Iris pigment epithelial cell (primary cell): ENCODE results near the gene C6orf136.
"Not testable (repeated sequence)": the region's sequence is repeated elsewhere in the genome, so short reads cannot be mapped to it uniquely, and the experiment has no call there.

Experiments
- DNase-seq: peaks from one replicate; pipeline ENCODE4 v3.0.0-alpha.2; 2011; ENCODE audit warnings: low read depth

The C6orf136 gene

DNA sequence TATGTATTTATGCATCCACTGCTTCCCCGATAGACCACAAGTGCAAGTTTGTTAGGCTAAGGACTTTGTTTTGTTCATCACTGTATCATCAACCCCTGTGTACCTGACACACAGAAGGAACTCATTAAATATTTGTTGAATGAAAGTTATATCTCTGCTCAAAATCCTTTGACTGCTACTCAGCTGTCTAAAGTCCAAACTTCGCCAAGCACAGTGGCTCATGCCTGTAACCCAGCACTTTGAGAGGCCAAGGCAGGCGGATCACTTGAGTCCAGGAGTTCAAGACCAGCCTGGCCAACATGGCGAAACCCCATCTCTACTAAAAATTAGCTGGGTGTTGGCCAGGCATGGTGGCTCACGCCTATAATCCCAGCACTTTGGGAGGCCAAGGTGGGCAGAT is 11.0 kb downstream of the C6orf136 start:
- not testable (repeated sequence) for DNase-seq

DNA sequence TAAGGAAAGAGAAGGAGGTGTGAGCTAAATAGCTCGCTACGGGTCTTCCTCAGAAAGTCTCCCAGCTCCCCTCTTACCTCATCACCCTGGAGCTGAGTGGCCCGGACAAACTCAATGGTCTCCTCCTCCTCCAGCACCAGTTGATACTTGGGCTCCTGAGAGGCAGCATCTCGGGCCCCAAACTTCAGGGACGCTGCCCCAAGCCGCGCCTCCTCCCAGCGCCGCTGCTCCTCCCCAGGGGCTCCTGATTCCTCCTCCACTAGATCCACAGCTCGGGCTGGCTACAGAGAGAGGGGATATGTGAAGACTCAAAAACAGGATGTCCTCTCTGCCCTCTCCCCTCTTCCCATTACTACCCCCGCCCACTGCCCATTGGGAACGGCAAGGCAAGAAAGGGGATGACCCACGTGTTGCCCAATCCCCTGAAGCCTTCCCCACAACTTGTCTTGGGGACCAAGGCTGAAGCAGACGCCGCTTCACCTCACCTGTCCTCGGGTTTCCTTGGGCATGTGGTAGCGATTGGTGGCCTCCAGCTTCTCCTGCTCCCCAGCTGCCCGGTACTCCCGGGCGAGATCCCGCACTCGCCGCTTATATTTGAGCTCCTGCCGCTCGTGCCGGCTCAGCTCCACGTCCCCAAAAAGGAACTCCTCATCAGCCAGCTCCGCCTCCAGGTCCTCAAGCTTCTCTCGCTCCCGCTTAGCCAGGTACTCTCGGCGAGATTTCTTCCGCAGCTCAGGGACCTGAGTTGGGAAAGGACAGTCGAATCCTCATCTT is 18.2 kb downstream of the C6orf136 start:
- no peak for DNase-seq

DNA sequence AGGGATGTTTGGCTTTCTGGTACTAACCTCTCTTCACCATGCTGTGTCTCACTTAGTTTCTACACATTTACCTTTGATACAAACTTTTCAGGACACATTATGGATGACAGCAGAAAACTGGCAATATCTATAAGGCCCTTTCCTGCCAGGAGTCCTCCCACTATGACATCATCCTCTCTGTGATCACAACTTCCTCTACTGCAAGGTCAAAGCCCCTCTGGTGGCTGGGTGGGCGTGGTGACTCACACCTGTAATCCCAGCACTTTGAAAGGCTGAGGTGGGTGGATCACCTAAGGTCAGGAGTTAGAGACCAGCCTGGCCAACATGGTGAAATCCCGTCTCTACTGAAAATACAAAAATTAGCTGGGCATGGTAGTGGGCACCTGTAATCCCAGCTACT is 19.4 kb downstream of the C6orf136 start:
- peak; percentile 65 for DNase-seq

DNA sequence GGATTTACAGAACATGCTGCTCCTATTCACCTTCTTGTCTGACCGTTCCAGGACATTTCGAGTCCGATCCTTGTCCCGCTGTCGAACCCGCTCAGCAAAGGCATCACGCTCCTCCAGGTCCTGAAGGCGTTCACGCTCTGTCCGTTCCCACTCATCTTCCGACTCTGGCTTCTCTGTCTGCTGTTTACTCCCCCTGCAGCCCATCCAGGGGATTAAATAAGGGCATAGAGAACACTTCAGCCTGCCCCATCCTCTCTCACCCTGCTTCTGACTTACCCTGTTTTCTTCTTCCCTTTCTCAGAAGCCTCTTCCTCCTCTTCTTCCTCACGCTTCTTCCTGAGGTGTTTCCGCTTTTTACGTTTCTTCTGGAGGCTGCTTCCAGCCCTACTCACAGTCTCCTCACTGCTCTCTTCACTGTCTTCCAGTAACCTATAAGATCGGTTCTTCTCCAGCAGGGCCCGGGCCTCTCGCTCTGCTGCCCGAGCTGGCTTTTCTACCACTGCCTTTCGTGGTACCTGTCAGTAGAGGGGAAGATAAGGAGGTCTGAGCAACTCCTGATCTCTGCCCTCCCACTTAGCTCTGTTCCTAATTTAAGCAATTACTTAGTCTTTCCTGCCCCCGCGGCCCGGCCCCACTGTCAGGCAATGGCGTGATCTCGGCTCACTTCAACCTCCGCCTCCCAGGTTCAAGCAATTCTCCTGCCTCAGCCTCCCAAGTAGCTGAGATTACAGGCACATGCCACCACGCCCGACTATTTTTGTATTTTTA is 24.0 kb downstream of the C6orf136 start:
- DNase-seq = no peak

DNA sequence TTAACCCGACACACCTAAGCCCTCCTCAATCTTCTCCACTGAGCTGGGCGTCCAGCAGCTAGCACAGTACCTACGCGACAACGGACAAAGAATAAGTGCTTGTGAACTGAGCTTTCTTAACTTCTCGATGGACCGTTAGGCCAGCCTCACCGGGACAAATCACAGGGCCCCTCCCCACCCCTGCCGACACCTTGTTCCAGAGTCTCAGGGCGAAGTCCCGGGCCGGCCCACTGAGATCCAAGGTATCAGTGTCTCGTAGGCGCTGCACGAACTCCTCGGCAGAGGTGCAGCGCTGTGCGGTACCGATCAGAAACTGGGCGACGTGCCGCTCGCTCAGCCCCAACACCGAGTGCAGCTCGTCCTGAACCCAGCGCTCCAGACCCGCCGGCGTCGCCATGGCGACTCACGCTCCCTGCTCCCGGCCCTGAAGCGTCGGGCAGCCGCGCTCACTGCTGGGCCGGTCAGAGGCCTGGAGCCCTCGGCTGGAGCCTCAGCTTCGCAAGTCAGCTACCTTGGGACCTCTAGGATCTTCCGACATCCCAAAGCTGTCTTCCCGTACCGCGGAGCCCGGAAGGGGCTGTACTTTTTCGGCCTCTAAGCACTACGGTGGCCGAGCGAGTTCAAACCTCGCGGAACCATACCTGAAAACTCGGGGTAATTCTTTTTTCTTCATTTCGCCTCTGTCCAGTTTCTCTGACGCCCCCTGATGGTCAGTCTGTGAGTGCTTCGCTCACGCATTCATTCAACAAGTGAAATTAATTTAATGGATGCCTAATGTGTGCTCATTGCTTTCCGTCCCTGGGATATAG is 25.7 kb downstream of the C6orf136 start, which contains the start of gene DHX16:
TSS of gene DHX16 (minus strand) at position 562 of the 809 bp plus-strand sequence. CDS start at position 397, 165 bp downstream.
- peak; percentile 98 for DNase-seq

DNA sequence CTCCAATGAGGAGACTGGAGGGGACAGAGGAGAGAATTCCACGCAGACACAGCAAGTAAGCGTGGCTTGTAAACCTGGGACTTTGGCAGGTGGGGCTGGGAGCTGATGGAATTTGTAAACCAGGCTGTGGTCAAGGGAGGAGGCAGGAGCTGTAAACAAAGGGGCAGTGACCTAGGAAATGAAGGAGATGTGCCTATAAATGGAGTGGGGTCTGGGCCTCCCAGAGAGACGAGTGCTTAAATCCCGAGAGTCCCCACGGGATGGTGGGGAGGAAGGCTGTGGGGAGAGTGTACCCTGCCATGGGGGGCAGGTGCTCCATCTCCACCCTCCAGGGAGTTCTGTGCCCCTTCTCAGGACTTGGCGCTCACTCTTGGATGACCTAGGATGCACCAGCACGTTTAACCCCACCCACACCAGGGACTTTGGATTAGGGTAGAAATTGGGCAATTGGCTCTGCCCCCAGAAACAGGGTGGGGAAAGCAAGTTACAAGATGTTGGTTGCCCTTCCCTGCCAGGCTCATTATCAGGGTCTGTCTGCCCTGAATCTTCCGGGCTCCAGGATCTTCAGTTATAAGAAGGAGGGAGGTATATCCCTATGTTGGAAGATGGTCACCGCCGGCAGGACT is 29.8 kb downstream of the C6orf136 start:
- no peak for DNase-seq

DNA sequence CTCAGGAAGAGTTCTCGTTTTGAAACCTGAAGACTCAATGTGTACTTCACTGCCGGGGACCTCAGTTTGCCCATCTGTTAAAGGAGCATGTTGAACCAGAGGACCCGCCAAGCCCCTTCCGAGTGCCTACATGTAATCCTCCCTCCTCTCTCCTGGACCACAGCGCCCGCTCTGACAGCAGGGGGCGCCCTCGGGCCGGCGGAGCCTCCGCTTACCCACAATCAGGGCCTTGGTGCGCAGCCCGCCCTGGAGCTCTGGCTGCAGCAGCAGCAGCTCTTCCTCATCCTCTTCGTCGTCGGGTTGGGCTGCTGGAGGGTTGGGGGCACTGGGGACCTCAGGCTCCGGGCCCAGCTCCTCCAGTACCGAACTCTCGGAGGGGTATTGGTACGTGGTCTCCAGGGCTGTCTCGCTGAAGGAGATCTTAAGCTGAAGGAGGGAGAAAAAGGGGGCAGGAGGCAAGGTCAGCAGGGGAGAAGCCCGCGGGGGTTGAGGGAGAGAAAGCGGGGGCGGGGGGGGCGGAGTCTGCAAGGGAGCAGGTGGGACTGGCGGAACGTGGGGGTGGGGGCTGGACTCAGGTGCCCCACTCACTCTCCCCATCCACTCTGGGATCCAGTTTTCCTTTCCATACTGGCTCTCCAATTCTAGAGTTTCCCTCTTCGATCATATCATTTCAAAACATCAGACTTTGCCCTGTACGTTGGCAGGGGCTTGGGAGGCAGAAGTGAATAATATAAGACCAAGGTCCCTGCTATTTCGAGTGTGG is 32.2 kb downstream of the C6orf136 start:
- DNase-seq = peak; percentile 77

DNA sequence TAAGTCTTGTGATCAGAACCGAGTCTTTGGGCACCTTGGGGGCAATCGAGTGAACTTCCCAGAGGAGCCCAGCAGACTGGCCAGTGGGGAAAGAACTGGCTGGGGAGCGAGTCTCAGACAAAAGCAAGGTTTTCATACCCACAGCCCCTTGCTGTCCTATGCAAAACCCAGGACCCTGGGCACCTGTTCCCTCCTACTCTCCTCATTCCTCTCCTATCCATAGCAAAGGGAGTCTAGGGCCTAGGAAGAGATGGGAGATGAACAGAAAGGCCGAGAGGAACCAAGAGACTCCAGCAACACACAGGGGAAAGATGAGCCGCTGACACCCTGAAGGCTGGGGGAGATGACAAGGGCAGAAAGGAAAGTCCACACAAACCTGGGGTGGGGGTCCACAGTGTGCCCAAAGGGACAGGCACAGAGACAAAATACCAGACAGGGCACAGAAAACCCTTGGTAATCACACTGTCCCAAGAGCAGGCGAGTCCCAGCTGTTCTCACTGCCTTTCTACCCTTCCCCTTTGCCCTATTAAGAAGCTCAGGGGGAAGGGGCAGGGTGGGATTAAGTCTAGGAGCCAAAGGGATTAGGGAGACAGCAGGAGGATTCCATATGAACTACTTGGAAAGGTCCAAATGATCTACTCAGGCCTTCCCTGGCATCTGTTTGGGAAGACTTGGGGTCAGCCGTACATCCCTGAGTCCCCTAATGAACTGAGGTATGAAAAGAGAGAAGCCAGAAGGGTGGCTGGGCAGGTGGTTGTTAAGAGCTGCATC is 33.0 kb downstream of the C6orf136 start:
- DNase-seq = no peak

DNA sequence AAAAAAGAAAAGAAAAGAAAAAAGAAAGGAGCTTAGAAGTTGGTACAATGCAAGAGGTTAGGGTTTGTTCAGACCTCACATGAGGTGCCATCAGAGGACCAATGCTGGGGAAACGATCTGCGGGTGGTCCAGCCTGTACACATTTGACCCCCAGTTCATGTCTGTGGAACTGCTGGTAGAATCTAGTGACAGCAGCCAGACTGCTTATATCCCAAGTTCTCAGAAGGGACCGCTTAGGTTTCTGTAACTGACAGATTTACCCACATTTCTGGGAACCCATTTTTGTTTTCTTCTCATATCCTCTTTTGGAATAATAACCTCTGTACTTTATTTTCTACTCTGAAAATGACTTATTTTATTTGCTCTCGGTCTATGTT is 34.8 kb downstream of the C6orf136 start:
- DNase-seq = no peak

DNA sequence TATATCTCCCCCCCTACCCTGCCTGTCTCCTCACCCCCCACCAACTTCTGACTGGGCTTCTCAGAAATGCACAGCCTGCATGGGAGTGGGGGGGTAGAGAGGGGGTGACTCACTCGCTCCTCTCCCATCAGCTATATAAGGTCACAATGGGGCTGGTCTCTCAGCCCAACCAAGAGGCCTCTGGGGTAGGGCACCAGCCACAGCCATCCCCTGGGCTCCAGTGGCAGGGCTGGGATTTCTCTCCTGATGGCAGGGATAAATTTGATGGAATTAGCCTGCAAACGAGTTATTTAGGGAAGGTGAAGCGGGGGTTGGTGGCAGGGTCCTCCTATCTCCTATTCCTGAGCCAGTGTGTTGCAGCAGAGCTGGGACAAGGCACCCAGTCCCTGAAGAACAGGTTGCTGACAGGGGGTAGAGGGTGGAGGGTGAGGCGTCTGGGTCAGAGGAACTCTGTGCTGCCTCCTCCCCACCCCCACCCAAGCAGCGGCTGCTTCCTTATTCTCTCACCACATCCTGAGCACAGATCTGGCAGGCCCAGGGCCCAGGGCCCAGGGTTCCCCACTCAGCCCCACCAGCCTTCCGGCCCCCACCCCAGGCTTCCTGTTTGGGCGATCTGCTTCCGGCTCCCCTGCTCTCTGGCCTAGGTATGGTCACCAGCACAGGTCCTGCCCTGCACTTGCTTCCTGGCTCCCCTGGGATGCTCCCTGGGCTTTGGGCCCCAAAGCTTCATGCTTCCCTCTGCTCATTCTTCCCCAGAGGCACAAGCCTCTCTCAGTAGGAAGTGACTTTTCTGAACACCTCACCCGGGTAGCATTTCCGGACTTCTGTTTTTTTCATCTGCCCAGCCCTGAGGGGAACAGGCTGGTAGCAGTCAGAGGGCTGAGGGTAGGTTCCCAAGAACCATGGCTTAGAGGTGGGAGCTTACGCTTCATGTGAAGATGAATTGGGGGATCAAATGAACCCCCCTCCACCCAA is 35.5 kb downstream of the C6orf136 start:
- DNase-seq = peak; percentile 93

DNA sequence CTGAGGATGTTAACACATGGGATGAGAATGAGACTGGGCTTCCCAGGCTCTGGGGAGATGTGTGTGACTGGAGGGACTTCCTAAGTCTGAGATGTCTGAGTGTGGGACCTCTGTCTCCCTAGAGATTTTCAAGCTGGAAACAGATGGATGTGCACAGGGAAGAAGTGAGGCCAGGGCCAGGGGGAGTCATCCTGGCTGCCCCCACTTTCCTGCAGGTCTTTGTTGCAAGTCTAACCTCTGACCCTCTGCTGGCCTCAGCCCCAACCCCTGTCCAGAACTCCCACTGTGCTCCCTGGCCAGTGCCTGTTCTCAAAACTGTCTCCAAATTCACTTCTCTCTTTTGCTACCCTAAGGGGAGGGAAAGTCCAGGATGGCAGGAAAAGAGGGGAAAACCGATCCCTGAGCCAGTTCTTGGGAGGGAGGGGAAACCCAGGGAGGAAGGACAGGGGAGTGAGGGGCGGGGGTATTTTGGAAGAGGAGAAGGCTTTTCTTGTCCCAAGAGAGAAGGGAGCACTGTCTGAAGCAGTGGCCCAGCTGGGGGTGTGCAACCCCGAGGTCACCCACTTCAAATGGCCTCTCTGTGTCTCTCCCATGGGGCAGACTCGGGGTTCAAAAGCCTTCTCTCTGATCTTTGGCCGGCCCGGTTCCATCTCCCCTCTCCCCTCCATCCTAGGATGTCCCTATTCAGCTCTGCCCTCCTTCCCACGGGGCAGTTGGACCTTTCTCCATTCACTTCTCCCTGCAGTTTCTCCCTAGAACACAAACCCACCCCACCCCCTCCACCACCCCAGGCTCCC is 36.4 kb downstream of the C6orf136 start:
- no peak for DNase-seq

DNA sequence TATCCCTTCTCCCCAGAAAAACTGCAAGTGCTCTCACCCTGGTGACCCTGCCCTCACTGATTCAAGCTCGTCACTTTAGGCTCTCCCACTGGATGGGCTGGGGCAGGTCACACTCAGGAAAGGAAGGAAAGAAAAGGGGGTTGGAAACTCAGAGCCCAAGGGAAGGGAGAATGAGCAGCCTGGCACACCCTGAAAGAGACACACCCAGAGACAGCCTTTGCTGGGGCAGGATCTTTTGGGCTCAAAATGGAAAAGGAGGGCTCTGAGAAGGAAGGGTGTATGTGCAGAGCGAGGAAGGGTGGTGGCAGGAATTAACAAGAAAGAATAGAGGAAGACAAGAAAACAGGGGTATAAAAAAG is 37.0 kb downstream of the C6orf136 start:
- DNase-seq = no peak

DNA sequence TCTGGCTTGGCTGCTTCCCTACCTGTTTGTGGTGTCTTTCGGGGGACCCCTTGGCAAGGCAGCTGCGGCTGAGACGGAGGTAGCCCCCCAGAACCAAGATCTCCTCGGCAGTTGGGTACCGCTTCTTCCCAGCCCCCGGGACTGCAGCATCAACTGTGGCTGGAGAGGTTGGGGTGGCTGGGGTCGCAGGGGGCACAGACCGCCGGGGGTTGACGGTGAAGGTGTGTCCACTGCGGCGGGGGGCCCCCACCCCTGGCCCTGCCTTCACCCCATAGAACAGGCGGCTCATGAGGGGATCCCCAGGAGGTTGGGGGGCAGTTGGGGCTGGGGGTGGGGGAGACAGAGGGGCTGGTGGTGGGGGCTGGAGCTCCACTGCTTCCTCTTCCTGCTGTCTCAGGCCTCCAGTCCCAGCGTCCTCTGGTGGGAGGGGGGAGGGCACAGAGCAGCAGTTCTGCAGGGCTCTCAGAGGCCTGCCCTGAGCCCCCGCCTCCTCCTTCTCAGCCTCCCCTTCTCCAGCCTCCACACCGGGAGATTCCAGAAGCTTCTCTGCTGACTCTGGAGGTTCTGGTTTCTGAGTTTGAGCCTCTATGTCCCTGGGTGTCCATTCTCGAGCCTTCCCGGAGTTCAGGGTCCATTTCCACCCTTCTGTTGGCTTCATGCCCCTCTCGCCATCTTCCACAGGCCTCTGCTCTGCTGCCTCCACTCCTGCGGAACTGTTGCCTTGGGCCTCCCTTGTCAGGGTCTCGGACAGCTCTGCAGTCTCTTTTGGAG is 37.6 kb downstream of the C6orf136 start:
- peak; percentile 58 for DNase-seq

DNA sequence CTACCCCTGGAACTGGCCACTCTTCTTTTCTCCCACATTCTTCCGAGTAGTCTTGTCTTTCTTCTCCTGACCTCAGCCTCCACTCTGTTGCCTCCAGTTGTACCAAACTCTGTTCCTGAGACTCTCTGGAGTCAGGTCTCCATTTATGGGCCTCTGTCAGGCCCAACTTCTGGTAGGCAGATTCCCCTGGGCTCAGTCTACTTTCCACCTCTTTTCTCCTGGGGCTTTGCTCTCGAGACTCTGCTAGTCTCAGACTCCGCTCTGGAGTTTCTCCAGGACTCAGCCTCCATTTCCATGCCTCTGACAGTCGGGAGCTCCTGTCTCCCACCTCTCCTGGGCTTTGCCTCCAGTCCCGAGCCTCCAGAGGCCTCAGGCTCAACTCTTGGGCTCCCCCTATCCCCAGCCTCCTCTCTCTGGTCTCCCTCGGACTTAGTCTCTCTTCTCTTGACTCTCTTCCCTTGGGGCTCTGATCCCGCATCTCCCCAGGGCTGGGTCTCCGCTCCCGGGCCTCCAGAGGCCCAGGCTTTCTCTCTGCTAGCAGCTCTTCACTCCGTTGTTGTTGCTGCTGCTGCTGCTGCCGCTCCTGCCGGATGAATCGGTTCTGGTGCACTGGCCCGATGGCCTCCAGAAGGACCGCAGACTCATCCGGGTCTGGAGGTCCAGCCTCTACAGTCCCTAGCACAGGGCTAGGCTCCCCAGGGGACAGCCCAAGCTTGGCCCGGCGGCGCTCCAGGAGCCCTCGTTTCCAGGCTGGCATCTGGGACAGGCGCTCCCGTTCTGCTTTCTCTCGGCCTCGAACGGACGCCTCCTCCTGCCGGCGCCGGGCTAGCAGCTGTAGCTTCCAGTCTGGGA is 38.5 kb downstream of the C6orf136 start:
- peak; percentile 55 for DNase-seq

DNA sequence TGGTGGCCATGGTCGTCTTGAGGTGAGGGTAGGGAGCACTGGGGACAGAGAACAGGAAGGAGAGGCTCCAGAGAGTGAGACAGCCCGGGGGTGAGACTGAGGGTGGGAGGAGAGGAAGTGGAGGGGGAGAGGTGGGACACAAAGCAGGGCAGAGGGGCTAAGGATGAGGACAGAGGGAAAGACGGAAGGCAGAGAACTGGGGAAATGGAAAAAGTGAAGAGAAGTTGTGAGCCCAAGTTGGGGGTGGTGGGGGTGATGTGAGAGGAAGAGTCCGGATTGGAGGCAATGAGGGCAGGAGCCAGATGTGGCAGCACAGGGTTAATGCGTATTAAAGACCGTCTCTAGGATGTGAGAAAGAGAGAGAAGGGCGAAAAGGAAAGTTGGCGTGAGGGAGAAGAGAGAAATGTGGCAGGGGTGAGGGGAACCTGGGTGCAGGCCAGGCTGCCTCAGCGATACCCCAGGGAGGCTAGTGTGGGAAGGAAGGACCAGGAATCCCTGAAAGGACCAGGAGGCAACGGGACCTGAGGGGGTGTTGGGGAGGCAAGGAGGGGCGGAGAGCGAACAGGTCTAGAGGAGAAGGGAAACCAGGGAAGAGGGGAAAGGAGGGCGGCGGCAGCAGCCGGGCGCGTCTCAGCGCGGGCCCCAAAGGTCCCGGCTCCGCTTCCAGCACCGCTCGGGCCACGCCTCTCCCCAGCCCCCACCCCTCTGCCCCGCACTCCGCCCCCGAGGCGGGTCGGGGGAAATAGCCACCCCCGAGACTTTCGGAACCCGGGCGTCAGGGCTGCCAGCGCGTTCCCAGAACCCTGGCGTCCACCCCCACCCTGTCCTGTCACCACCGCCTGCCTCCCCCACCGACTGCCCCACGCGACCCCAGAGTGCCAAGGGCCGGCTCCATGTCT is 39.3 kb downstream of the C6orf136 start, which contains the start of gene PPP1R18:
TSS of gene PPP1R18 (minus strand) at position 637 of the 899 bp plus-strand sequence. CDS start at position 10, 627 bp downstream.
- peak; percentile 65 for DNase-seq
